HEK293 (cell line): ENCODE measurements around the gene RHOF.
A peak's percentile ranks its signal among the peaks of the same experiment; 100 is the strongest.

ENCODE experiments used
- GLI4 ChIP-seq: fragments of 450-650 bp; formaldehyde crosslinking; IDR thresholded peaks from 2 replicates; pipeline ENCODE4 v1.5.1; 2016; ENCODE audit warnings: missing biosample characterization, missing genetic modification characterization
- GLIS1 ChIP-seq: fragments of 450-650 bp; formaldehyde crosslinking; IDR thresholded peaks from 2 replicates; pipeline ENCODE4 v1.5.1; 2016; ENCODE audit warnings: missing biosample characterization, missing genetic modification characterization
- IKZF3 ChIP-seq: fragments of 450-650 bp; IDR thresholded peaks from 2 replicates; pipeline ENCODE4 v1.5.0; 2018; ENCODE audit warnings: missing biosample characterization, mild to moderate bottlenecking, missing genetic modification characterization, moderate library complexity
- KLF16 ChIP-seq: fragments of 450-650 bp; formaldehyde crosslinking; IDR thresholded peaks from 2 replicates; pipeline ENCODE4 v1.5.1; 2017; ENCODE audit warnings: missing biosample characterization, missing genetic modification characterization
- OVOL3 ChIP-seq: fragments of 450-650 bp; formaldehyde crosslinking; IDR thresholded peaks from 2 replicates; pipeline ENCODE4 v1.5.1; 2016; ENCODE audit warnings: missing biosample characterization, missing genetic modification characterization
- SP7 ChIP-seq: fragments of 450-650 bp; formaldehyde crosslinking; IDR thresholded peaks from 2 replicates; pipeline ENCODE4 v1.5.1; 2016; ENCODE audit warnings: missing biosample characterization, missing genetic modification characterization
- WT1 ChIP-seq: fragments of 450-650 bp; formaldehyde crosslinking; IDR thresholded peaks from 2 replicates; pipeline ENCODE4 v1.5.1; 2016; ENCODE audit warnings: missing biosample characterization, missing genetic modification characterization
- ZBTB20 ChIP-seq: fragments of 450-650 bp; formaldehyde crosslinking; IDR thresholded peaks from 2 replicates; pipeline ENCODE4 v1.5.1; 2016; ENCODE audit warnings: missing biosample characterization, missing genetic modification characterization
- ZBTB21 ChIP-seq: fragments of 450-650 bp; formaldehyde crosslinking; IDR thresholded peaks from 2 replicates; pipeline ENCODE4 v1.5.1; 2017; ENCODE audit warnings: missing biosample characterization, missing genetic modification characterization
- ZEB2 ChIP-seq: fragments of 450-650 bp; formaldehyde crosslinking; IDR thresholded peaks from 2 replicates; pipeline ENCODE4 v1.5.1; 2016; ENCODE audit warnings: missing biosample characterization, missing genetic modification characterization
- ZFP37 ChIP-seq: fragments of 450-650 bp; formaldehyde crosslinking; IDR thresholded peaks from 2 replicates; pipeline ENCODE4 v1.5.1; 2016; ENCODE audit warnings: missing biosample characterization, missing genetic modification characterization
- ZNF112 ChIP-seq: fragments of 450-650 bp; formaldehyde crosslinking; IDR thresholded peaks from 2 replicates; pipeline ENCODE4 v1.5.0; 2017; ENCODE audit warnings: missing biosample characterization, missing genetic modification characterization
- ZNF121 ChIP-seq: fragments of 450-650 bp; formaldehyde crosslinking; IDR thresholded peaks from 2 replicates; pipeline ENCODE4 v1.5.1; 2016; ENCODE audit warnings: missing biosample characterization, missing genetic modification characterization
- ZNF132 ChIP-seq: fragments of 450-650 bp; formaldehyde crosslinking; IDR thresholded peaks from 2 replicates; pipeline ENCODE4 v1.5.1; 2017; ENCODE audit warnings: missing biosample characterization, missing genetic modification characterization, borderline replicate concordance
- ZNF138 ChIP-seq: fragments of 450-650 bp; formaldehyde crosslinking; IDR thresholded peaks from 2 replicates; pipeline ENCODE4 v1.5.1; 2016; ENCODE audit warnings: missing biosample characterization, missing genetic modification characterization, borderline replicate concordance
- ZNF140 ChIP-seq: fragments of 450-650 bp; formaldehyde crosslinking; IDR thresholded peaks from 2 replicates; pipeline ENCODE4 v1.5.1; 2016; ENCODE audit warnings: missing biosample characterization, missing genetic modification characterization
- ZNF184 ChIP-seq: fragments of 450-650 bp; IDR thresholded peaks from 2 replicates; pipeline ENCODE4 v1.5.1; 2018; ENCODE audit warnings: missing biosample characterization, mild to moderate bottlenecking, missing genetic modification characterization
- ZNF223 ChIP-seq: fragments of 450-650 bp; formaldehyde crosslinking; IDR thresholded peaks from 2 replicates; pipeline ENCODE4 v1.5.1; 2016; ENCODE audit warnings: missing biosample characterization, missing genetic modification characterization
- ZNF239 ChIP-seq: fragments of 450-650 bp; formaldehyde crosslinking; IDR thresholded peaks from 2 replicates; pipeline ENCODE4 v1.5.1; 2016; ENCODE audit warnings: missing biosample characterization, missing genetic modification characterization
- ZNF501 ChIP-seq: fragments of 450-650 bp; formaldehyde crosslinking; IDR thresholded peaks from 2 replicates; pipeline ENCODE4 v1.5.1; 2016; ENCODE audit warnings: missing biosample characterization, missing genetic modification characterization
- ZNF510 ChIP-seq: fragments of 450-650 bp; formaldehyde crosslinking; IDR thresholded peaks from 2 replicates; pipeline ENCODE4 v1.5.1; 2018; ENCODE audit warnings: mild to moderate bottlenecking, missing genetic modification characterization, missing biosample characterization; ENCODE audit not compliant: insufficient replicate concordance
- ZNF596 ChIP-seq: fragments of 450-650 bp; IDR thresholded peaks from 2 replicates; pipeline ENCODE4 v1.5.0; 2018; ENCODE audit warnings: missing biosample characterization, mild to moderate bottlenecking, missing genetic modification characterization, moderate library complexity
- ZNF664 ChIP-seq: fragments of 450-650 bp; formaldehyde crosslinking; IDR thresholded peaks from 2 replicates; pipeline ENCODE4 v1.5.1; 2016; ENCODE audit warnings: missing biosample characterization, missing genetic modification characterization
- ZNF670 ChIP-seq: fragments of 450-650 bp; formaldehyde crosslinking; IDR thresholded peaks from 2 replicates; pipeline ENCODE4 v1.5.1; 2016; ENCODE audit warnings: missing biosample characterization, missing genetic modification characterization, low read depth
- TF ChIP-seq, protein P1 (sequence below): fragments of 450-650 bp; formaldehyde crosslinking; IDR thresholded peaks from 2 replicates; pipeline ENCODE4 v1.5.1; 2017; ENCODE audit warnings: missing biosample characterization, missing genetic modification characterization
- TF ChIP-seq, protein P2 (sequence below): fragments of 450-650 bp; formaldehyde crosslinking; IDR thresholded peaks from 2 replicates; pipeline ENCODE4; 2016; ENCODE audit warnings: missing biosample characterization, missing genetic modification characterization
- TF ChIP-seq, protein P3 (sequence below): fragments of 450-650 bp; formaldehyde crosslinking; IDR thresholded peaks from 2 replicates; pipeline ENCODE4 v1.5.1; 2016; ENCODE audit warnings: missing biosample characterization, missing genetic modification characterization
- TF ChIP-seq, protein P4 (sequence below): fragments of 450-650 bp; formaldehyde crosslinking; IDR thresholded peaks from 2 replicates; pipeline ENCODE4 v1.5.1; 2016; ENCODE audit warnings: missing biosample characterization, missing genetic modification characterization
- TF ChIP-seq, protein P5 (sequence below): fragments of 450-650 bp; formaldehyde crosslinking; conservative IDR thresholded peaks from 2 replicates; pipeline ENCODE4 v1.5.1; 2016; ENCODE audit warnings: low read depth, missing biosample characterization, missing genetic modification characterization

Gene RHOF

DNA sequence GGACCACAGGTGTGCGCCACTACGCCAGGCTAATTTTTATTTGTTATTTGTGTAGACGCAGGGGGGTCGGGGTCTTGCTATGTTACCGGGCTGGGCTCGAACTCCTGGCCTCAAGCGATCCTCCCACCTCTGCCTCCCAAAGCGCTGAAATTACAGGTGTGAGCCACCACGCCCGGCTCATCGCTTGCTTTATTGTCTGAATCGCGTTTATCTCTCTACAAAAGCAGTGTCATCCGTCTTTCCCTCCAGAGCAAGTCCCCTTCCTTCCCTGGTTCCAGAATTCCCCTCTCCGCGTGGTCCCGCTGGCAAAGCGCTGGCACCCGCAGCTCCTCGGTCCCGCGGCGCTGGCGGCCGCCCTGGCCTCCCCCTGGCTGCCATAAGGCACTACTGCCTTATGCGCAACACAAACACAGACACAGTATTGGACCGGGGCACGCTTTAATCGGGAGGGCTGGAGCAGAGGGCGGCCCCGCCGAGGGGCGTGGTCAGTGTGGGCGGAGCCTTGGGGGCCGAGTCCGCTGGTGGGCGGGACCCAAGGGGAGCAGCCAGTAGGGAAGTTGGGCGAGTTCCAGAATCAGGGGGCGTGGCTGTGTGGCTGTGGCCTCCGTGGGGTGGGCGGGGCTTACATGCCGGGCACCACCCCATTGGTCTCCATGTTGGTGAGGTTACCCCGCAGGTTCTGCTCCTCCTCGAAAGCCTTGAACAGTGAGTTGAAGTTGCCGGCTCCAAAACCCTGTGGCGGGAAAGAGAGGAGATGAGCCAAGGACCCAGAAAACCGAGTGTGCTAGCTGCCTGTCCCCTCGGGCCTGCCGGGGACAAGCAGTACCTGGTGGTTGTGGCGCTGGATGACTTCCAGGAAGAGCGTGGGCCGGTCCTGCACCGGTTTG is 45.9 kb upstream of the RHOF start (continued):
- TF ChIP-seq WT1 (tag by site-specific recombination) (no peak), ZNF140 (tag by site-specific recombination) (no peak), GLIS1 (tag by site-specific recombination) (peak; percentile 65; the same call in 1 of the 2 replicates), ZNF132 (no peak), SP7 (tag by site-specific recombination) (no peak), ZEB2 (tag by site-specific recombination) (peak; percentile 67; the same call in 1 of the 2 replicates), KLF16 (tag by site-specific recombination) (peak; percentile 96), ZNF510 (no peak), ZNF670 (tag by site-specific recombination) (no peak), ZNF138 (tag by site-specific recombination) (no peak), ZBTB21 (tag by site-specific recombination) (no peak), ZNF112 (tag by site-specific recombination) (no peak), ZFP37 (tag by site-specific recombination) (no peak), ZNF239 (tag by site-specific recombination) (no peak), ZNF184 (tag by site-specific recombination) (no peak), OVOL3 (tag by site-specific recombination) (no peak), ZNF596 (tag by site-specific recombination) (no peak), IKZF3 (tag by site-specific recombination) (0 out of 2 replicates have a peak, but pooled peaks have one; percentile 31), ZNF223 (no peak), GLI4 (no peak), ZNF664 (tag by site-specific recombination) (no peak), ZNF121 (tag by site-specific recombination) (no peak), ZNF501 (tag by site-specific recombination) (no peak), ZBTB20 (peak; percentile 48; the same call in 1 of the 2 replicates)
- TF ChIP-seq, protein P1, sequence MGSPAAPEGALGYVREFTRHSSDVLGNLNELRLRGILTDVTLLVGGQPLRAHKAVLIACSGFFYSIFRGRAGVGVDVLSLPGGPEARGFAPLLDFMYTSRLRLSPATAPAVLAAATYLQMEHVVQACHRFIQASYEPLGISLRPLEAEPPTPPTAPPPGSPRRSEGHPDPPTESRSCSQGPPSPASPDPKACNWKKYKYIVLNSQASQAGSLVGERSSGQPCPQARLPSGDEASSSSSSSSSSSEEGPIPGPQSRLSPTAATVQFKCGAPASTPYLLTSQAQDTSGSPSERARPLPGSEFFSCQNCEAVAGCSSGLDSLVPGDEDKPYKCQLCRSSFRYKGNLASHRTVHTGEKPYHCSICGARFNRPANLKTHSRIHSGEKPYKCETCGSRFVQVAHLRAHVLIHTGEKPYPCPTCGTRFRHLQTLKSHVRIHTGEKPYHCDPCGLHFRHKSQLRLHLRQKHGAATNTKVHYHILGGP (tag by site-specific recombination) = peak; percentile 58; the same call in 1 of the 2 replicates
- TF ChIP-seq, protein P2, sequence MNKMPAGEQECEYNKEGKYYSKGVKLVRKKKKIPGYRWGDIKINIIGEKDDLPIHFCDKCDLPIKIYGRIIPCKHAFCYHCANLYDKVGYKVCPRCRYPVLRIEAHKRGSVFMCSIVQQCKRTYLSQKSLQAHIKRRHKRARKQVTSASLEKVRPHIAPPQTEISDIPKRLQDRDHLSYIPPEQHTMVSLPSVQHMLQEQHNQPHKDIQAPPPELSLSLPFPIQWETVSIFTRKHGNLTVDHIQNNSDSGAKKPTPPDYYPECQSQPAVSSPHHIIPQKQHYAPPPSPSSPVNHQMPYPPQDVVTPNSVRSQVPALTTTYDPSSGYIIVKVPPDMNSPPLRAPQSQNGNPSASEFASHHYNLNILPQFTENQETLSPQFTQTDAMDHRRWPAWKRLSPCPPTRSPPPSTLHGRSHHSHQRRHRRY = no peak
- TF ChIP-seq, protein P3, sequence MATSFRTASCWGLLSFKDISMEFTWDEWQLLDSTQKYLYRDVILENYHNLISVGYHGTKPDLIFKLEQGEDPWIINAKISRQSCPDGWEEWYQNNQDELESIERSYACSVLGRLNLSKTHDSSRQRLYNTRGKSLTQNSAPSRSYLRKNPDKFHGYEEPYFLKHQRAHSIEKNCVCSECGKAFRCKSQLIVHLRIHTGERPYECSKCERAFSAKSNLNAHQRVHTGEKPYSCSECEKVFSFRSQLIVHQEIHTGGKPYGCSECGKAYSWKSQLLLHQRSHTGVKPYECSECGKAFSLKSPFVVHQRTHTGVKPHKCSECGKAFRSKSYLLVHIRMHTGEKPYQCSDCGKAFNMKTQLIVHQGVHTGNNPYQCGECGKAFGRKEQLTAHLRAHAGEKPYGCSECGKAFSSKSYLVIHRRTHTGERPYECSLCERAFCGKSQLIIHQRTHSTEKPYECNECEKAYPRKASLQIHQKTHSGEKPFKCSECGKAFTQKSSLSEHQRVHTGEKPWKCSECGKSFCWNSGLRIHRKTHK = no peak
- TF ChIP-seq, protein P4, sequence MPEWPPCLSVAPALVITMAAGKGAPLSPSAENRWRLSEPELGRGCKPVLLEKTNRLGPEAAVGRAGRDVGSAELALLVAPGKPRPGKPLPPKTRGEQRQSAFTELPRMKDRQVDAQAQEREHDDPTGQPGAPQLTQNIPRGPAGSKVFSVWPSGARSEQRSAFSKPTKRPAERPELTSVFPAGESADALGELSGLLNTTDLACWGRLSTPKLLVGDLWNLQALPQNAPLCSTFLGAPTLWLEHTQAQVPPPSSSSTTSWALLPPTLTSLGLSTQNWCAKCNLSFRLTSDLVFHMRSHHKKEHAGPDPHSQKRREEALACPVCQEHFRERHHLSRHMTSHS (tag by site-specific recombination) = no peak
- TF ChIP-seq, protein P5, sequence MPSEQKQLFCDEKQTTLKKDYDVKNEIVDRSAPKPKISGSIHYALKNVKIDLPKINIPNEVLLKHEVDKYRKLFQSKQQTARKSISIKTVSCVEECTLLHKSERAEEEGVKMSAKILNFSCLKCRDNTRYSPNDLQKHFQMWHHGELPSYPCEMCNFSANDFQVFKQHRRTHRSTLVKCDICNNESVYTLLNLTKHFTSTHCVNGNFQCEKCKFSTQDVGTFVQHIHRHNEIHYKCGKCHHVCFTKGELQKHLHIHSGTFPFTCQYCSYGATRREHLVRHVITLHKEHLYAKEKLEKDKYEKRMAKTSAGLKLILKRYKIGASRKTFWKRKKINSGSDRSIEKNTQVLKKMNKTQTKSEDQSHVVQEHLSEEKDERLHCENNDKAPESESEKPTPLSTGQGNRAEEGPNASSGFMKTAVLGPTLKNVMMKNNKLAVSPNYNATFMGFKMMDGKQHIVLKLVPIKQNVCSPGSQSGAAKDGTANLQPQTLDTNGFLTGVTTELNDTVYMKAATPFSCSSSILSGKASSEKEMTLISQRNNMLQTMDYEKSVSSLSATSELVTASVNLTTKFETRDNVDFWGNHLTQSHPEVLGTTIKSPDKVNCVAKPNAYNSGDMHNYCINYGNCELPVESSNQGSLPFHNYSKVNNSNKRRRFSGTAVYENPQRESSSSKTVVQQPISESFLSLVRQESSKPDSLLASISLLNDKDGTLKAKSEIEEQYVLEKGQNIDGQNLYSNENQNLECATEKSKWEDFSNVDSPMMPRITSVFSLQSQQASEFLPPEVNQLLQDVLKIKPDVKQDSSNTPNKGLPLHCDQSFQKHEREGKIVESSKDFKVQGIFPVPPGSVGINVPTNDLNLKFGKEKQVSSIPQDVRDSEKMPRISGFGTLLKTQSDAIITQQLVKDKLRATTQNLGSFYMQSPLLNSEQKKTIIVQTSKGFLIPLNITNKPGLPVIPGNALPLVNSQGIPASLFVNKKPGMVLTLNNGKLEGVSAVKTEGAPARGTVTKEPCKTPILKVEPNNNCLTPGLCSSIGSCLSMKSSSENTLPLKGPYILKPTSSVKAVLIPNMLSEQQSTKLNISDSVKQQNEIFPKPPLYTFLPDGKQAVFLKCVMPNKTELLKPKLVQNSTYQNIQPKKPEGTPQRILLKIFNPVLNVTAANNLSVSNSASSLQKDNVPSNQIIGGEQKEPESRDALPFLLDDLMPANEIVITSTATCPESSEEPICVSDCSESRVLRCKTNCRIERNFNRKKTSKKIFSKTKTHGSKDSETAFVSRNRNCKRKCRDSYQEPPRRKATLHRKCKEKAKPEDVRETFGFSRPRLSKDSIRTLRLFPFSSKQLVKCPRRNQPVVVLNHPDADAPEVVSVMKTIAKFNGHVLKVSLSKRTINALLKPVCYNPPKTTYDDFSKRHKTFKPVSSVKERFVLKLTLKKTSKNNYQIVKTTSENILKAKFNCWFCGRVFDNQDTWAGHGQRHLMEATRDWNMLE (tag by site-specific recombination) = no peak
